ENCODE data around the gene HASPIN. TPM values are rescaled to one million over a fixed set of nuclear protein-coding genes. Genes with fewer than 3 reads are reported as not detected.

The HASPIN gene
- total and polyA plus RNA-seq, 2 of the 8 experiments (the other 6 are each of a cell fraction or from before 2014, with no cell fraction given): 7.8 to 29.5 TPM

DNA sequence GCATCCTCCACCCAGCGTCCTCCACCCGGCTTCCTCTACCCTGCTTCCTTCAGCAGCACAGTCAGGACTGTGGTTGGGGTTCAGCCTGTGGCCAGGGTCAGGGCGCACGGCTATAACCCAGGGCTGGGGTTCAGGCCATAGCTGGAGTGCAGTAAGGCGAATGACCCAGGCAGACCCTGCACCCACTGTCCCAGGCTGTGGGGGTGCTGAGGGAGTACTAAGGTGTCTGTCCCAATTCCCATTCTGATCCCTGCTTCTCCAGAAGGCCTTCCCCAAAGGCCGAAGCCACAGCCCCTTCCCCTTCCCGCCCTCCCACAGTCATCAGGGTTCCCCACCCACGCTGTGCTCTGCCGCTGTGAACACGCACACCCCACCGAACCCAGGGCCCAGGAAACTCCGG lies 42.6 kb upstream of the HASPIN start:
- no peak overlapping the region for H4K91ac ChIP-seq (replicated peaks; ENCODE audit: insufficient read length, low read length)
- H3K9me3 ChIP-seq (ENCODE audit: insufficient read depth in 2 of 2, low read depth in 1 of 2, low read length in 1 of 2): no peaks in the 10 kb centered on the region
- no peaks in the 10 kb centered on the region for H3K36me3 ChIP-seq (ENCODE audit: control insufficient read depth in 2 of 4, insufficient read depth in 4 of 4, low read length in 3 of 4)
- POLR2A ChIA-PET (ENCODE audit: partially characterized antibody): no interaction called here
- peaks cover 0 to 3% (median under 1%) of the 10 kb centered on the region in 4 experiments; a peak in 3 of 7 replicates for H3K4me1 ChIP-seq (replicated peaks in 1 of 4; ENCODE audit: control insufficient read depth in 3 of 4, insufficient read depth in 4 of 4, low read length in 3 of 4)
- H3K4me3 ChIP-seq (ENCODE audit: extremely low read depth in 1 of 4, insufficient read depth in 2 of 4, low read depth in 3 of 4, low read length in 4 of 4): no peak overlapping the region
- no peak overlapping the region for H3K18ac ChIP-seq (ENCODE audit: extremely low read depth, low read length)
- H2BK120ac ChIP-seq (replicated peaks; ENCODE audit: low read depth, low read length): no peak overlapping the region
- no peak overlapping the region for H2BK15ac ChIP-seq (ENCODE audit: low read length)
- CTCF ChIA-PET (ENCODE audit: partially characterized antibody): interaction anchor here (2.2 kb wide), 1 partner anchor 26 kb away, joined by 10 read pairs; no protein-coding TSS in a partner anchor
- H3K23me2 ChIP-seq (ENCODE audit: low read depth, low read length): no peaks in the 10 kb centered on the region
- H3K79me2 ChIP-seq (ENCODE audit: control insufficient read depth in 1 of 2, insufficient read depth in 2 of 2, low read length in 2 of 2): no peaks in the 10 kb centered on the region
- no peak overlapping the region for H3K4me2 ChIP-seq (ENCODE audit: insufficient read depth in 1 of 2, low read depth in 2 of 2, low read length in 2 of 2)
- no peak overlapping the region for H3K14ac ChIP-seq (ENCODE audit: insufficient read length)
- no peak overlapping the region for H2AK5ac ChIP-seq (ENCODE audit: low read depth, low read length)
- H3K23ac ChIP-seq (ENCODE audit: insufficient read length): no peak overlapping the region
- H3K79me1 ChIP-seq (ENCODE audit: low read depth, low read length): no peaks in the 10 kb centered on the region
- no peak overlapping the region for H3K9ac ChIP-seq (replicated peaks in 1 of 4; ENCODE audit: extremely low read depth in 1 of 4, low read depth in 3 of 4, low read length in 3 of 4)
- H4K20me1 ChIP-seq (replicated peaks in 1 of 2; ENCODE audit: control insufficient read depth in 1 of 2, insufficient read depth in 2 of 2, low read length in 2 of 2): peaks cover 0 to 4% of the 10 kb centered on the region in 2 experiments
- H4K5ac ChIP-seq (ENCODE audit: insufficient read length, low read depth, low read length): no peak overlapping the region
- H2AFZ ChIP-seq (ENCODE audit: low read length): no peak overlapping the region
- H2BK5ac ChIP-seq (ENCODE audit: low read depth, low read length): no peak overlapping the region
- no peak overlapping the region for H4K8ac ChIP-seq (ENCODE audit: extremely low read depth, insufficient read depth, low read length)
- no peak for FAIRE-seq
- H3K56ac ChIP-seq (replicated peaks; ENCODE audit: insufficient read length, low read depth, low read length): no peak overlapping the region
- no peak for DNase-seq (ENCODE audit: low read depth in 1 of 2, low spot score in 2 of 2)
- no peak overlapping the region for H3K27ac ChIP-seq (ENCODE audit: low read depth, low read length)
- 82% methylated on average over 11 of the region's 12 CpGs; no CpG with 5 or more reads in 1 of the 2 experiments for WGBS, 2 experiments (ENCODE audit: extremely low coverage in 1 of 2, insufficient coverage in 1 of 2, insufficient read length in 1 of 2, insufficient replicate concordance in 2 of 2, low coverage in 1 of 2, low lambda C conversion rate in 2 of 2, missing lambda C conversion rate in 1 of 2)
- H2BK20ac ChIP-seq (ENCODE audit: low read length): no peak overlapping the region
- H3K4ac ChIP-seq (replicated peaks; ENCODE audit: insufficient read length, low read depth, low read length): no peak overlapping the region
- H3K27me3 ChIP-seq (replicated peaks in 1 of 4; ENCODE audit: control insufficient read depth in 3 of 4, extremely low read depth in 1 of 4, insufficient read depth in 3 of 4, low read length in 3 of 4): 0 out of 7 replicates have a peak, but pooled peaks cover 0 to 2% (median 0%) of the 10 kb centered on the region in 4 experiments
- H2BK12ac ChIP-seq (ENCODE audit: low read depth, low read length): no peak overlapping the region
- no peak for TF ChIP-seq EGR1 (IDR thresholded peaks at IDR 0.05; ENCODE audit: borderline replicate concordance, low read depth, low read length)
- TF ChIP-seq POLR2A (IDR thresholded peaks at IDR 0.05; ENCODE audit: control extremely low read depth in 1 of 2, low read depth in 2 of 2, low read length in 2 of 2): no peak

Measured in H1 (cell line).